ENCODE data around the gene MROH8.

- TF ChIP-seq POLR2AphosphoS5 (IDR thresholded peaks at IDR 0.05) (no peak), POLR2A (IDR thresholded peaks at IDR 0.05) (no peak), CTCF (IDR thresholded peaks at IDR 0.05) (no peak)
These were observed 39.6 kb upstream of the MROH8 start for GRCh38 chr20:37218976-37219375.
